Keratinocyte (primary cell): Measurements from ENCODE around the gene MYL4. TPM values are rescaled to one million over a fixed set of nuclear protein-coding genes. Genes with fewer than 3 reads are reported as not detected.

Experiments
- DNase-seq: peaks from one replicate; pipeline ENCODE4 v3.0.0-alpha.2; 2011; ENCODE audit warnings: low read depth, missing footprints, low spot score
- FAIRE-seq: peaks from 2 replicates; lab custom pipeline; 2011; peaks lifted over from hg19 to GRCh38; lab: Jason Lieb, UNC
- H2AFZ ChIP-seq: 2 replicates; pipeline ENCODE4 v1.6.0; 2012; ENCODE audit warnings: low read length, control low read depth, inconsistent platforms; ENCODE audit not compliant: control insufficient read depth
- H3K27ac ChIP-seq: 2 replicates; pipeline ENCODE4 v1.5.1; 2011; ENCODE audit warnings: low read length; ENCODE audit not compliant: control insufficient read depth, insufficient read depth
- H3K27me3 ChIP-seq: 3 replicates; pipeline ENCODE4 v1.6.0; 2011; ENCODE audit warnings: low read length; ENCODE audit not compliant: control insufficient read depth, insufficient read depth; ENCODE audit errors: extremely low read depth
- H3K36me3 ChIP-seq, 2 experiments: 2 replicates in 1 of 2; 3 replicates in 1 of 2; pipeline ENCODE4 v1.5.1; 2011; ENCODE audit warnings: low read length in 2 of 2, mild to moderate bottlenecking in 1 of 2; ENCODE audit not compliant: control insufficient read depth in 2 of 2, insufficient read depth in 2 of 2; ENCODE audit errors: extremely low read depth in 1 of 2
- H3K4me1 ChIP-seq: 3 replicates; pipeline ENCODE4 v1.5.1; 2011; ENCODE audit warnings: low read length; ENCODE audit not compliant: control insufficient read depth, insufficient read depth; ENCODE audit errors: extremely low read depth
- H3K4me2 ChIP-seq: 3 replicates; pipeline ENCODE4 v1.6.0; 2011; ENCODE audit warnings: low read depth, low read length; ENCODE audit not compliant: control insufficient read depth, insufficient read depth; ENCODE audit errors: extremely low read depth
- H3K4me3 ChIP-seq, 3 experiments: fragments of 200-600 bp in 1 of 3; sonication (generic) in 1 of 3; 2 replicates in 2 of 3; 3 replicates in 1 of 3; pipeline ENCODE4 v1.5.1; 2011 to 2016; ENCODE audit warnings: low read length in 3 of 3, mild to moderate bottlenecking in 3 of 3, control low read depth in 2 of 3, inconsistent platforms in 1 of 3, low read depth in 1 of 3, mixed read lengths in 1 of 3, mixed run types in 1 of 3, moderate library complexity in 1 of 3; ENCODE audit not compliant: control insufficient read depth in 2 of 3, insufficient read depth in 2 of 3; ENCODE audit errors: extremely low read depth in 1 of 3
- H3K79me2 ChIP-seq: 2 replicates; pipeline ENCODE4 v1.6.0; 2012; ENCODE audit warnings: low read length; ENCODE audit not compliant: control insufficient read depth, insufficient read depth
- H3K9ac ChIP-seq: 3 replicates; pipeline ENCODE4 v1.6.0; 2011; ENCODE audit warnings: low read length; ENCODE audit not compliant: control insufficient read depth, insufficient read depth; ENCODE audit errors: extremely low read depth
- H3K9me1 ChIP-seq: 3 replicates; pipeline ENCODE4 v1.6.0; 2011; ENCODE audit warnings: low read length; ENCODE audit not compliant: control insufficient read depth, insufficient read depth; ENCODE audit errors: extremely low read depth
- H3K9me3 ChIP-seq: 2 replicates; pipeline ENCODE4 v1.5.1; 2012; ENCODE audit warnings: low read depth, low read length; ENCODE audit not compliant: control insufficient read depth
- H4K20me1 ChIP-seq: 3 replicates; pipeline ENCODE4 v1.6.0; 2011; ENCODE audit warnings: low read length; ENCODE audit not compliant: control insufficient read depth, insufficient read depth; ENCODE audit errors: extremely low read depth
- CTCF ChIP-seq, 3 experiments: IDR thresholded peaks in 1 of 3; conservative IDR thresholded peaks in 1 of 3; optimal IDR thresholded peaks in 1 of 3; 2 replicates in 2 of 3; 3 replicates in 1 of 3; pipeline versions ENCODE3 to v1.5.1; 2011; ENCODE audit warnings: low read length in 3 of 3, mild to moderate bottlenecking in 3 of 3, moderate library complexity in 2 of 3, control low read depth in 1 of 3, inconsistent platforms in 1 of 3; ENCODE audit not compliant: insufficient read depth in 2 of 3; ENCODE audit errors: extremely low read depth in 1 of 3
- EZH2 ChIP-seq: IDR thresholded peaks from one replicate; pipeline ENCODE4 v1.6.1; 2012; ENCODE audit warnings: inconsistent platforms, mild to moderate bottlenecking, low read length, moderate library complexity
- dilution Hi-C: fragments of 300-500 bp; cut with MboI; formaldehyde crosslinking; loops from one replicate; pipeline ENCODE4 v1.7.0; 2020; ENCODE audit warnings: low sequenced_read_pairs; ENCODE audit not compliant: extremely low pct_ligation_motif_present
- polyA plus RNA-seq, 5 experiments: library from polyadenylated mRNA; depleted of rRNA in 3 of 5; stranded (reverse) in 3 of 5; stranded (forward) in 1 of 5; unstranded in 1 of 5; fragments of >200 nt; gene quantifications; 1 replicate in 1 of 5; 2 replicates in 3 of 5; 3 replicates in 1 of 5; pipeline versions ENCODE4 v1.2.1 to v1.2.3, GENCODE V29; 2011 to 2012; ENCODE audit warnings: missing spikeins in 2 of 5, low read depth in 1 of 5, low replicate concordance in 1 of 5

Gene MYL4
- polyA plus RNA-seq, 1 donor (not counting 4 experiments of a cell fraction or from before 2014, with no cell fraction given) = not detected

GRCh38 chr17:47220531-47220999 lies 11.4 kb downstream of the MYL4 start:
- Histone ChIP-seq H3K9ac (no peak overlapping the region), H3K9me3 (no peaks in the 10 kb centered on the region), H3K4me2 (no peak overlapping the region), H3K36me3 (no peaks in the 10 kb centered on the region), H4K20me1 (no peaks in the 10 kb centered on the region), H3K27me3 (no peaks in the 10 kb centered on the region), H3K79me2 (no peaks in the 10 kb centered on the region), H3K9me1 (no peaks in the 10 kb centered on the region), H3K4me3 (no peak overlapping the region), H2AFZ (no peak overlapping the region), H3K27ac (no peak overlapping the region), H3K4me1 (peaks cover 20% of the 10 kb centered on the region)
- TF ChIP-seq EZH2 (no peak), CTCF (optimal IDR thresholded peaks at IDR 0.05 in 1 of 3, IDR thresholded peaks at IDR 0.05 in 1 of 3, conservative IDR thresholded peaks at IDR 0.05 in 1 of 3; ENCODE audit: extremely low read depth in 1 of 3, insufficient read depth in 2 of 3, low read length in 3 of 3) (no peak)
- FAIRE-seq = no peak
- dilution Hi-C loops = no loop called here
- no peak for DNase-seq

GRCh38 chr17:47221154-47221553 lies 12.0 kb downstream of the MYL4 start:
- no peaks in the 10 kb centered on the region for H3K27me3 ChIP-seq
- no peak overlapping the region for H3K4me3 ChIP-seq
- H3K27ac ChIP-seq = no peak overlapping the region
- H3K36me3 ChIP-seq = no peaks in the 10 kb centered on the region
- H3K4me2 ChIP-seq = no peak overlapping the region
- no peak overlapping the region for H2AFZ ChIP-seq
- TF ChIP-seq CTCF (optimal IDR thresholded peaks at IDR 0.05 in 1 of 3, IDR thresholded peaks at IDR 0.05 in 1 of 3, conservative IDR thresholded peaks at IDR 0.05 in 1 of 3; ENCODE audit: extremely low read depth in 1 of 3, insufficient read depth in 2 of 3, low read length in 3 of 3) = no peak
- TF ChIP-seq EZH2 = no peak
- H3K9me1 ChIP-seq = no peaks in the 10 kb centered on the region
- peaks cover 25% of the 10 kb centered on the region for H3K4me1 ChIP-seq
- no peak overlapping the region for H3K9ac ChIP-seq
- no peak for DNase-seq
- dilution Hi-C loops = no loop called here
- no peak for FAIRE-seq
- no peaks in the 10 kb centered on the region for H3K79me2 ChIP-seq
- no peaks in the 10 kb centered on the region for H3K9me3 ChIP-seq
- H4K20me1 ChIP-seq = no peaks in the 10 kb centered on the region
